Measurements from ENCODE around the gene SRP54. TPM values are rescaled to one million over a fixed set of nuclear protein-coding genes. Genes with fewer than 3 reads are reported as not detected.

Gene SRP54
- total and polyA plus RNA-seq, 2 of the 8 experiments (the other 6 are each of a cell fraction or from before 2014, with no cell fraction given): 19.7 to 60.0 TPM

DNA sequence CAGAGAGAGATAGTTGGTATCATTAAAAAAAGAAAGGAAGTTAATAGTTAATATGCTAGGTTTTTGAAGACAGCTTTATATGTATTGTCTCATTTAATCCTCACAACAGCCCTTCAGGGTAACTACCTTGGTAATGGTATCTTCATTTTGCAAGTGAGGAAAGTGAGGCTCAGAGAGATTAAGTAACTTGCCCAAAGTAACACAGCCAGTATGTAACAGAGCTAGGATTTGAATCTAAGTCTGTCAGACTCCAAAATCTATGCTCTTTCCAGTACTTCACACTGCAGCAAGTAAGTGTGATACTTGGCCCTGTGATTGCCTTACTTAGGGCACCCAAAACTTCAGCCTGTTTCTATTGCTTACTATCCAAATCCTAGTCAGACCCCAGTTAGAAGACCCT is 7.0 kb downstream of the SRP54 start:
- H3K23me2 ChIP-seq (ENCODE audit: low read depth, low read length): no peaks in the 10 kb centered on the region
- H3K27me3 ChIP-seq (replicated peaks in 1 of 4; ENCODE audit: control insufficient read depth in 3 of 4, extremely low read depth in 1 of 4, insufficient read depth in 3 of 4, low read length in 3 of 4): no peaks in the 10 kb centered on the region
- peaks cover 0 to 85% of the 10 kb centered on the region in 2 experiments; a peak in 2 of 4 replicates for H3K79me2 ChIP-seq (ENCODE audit: control insufficient read depth in 1 of 2, insufficient read depth in 2 of 2, low read length in 2 of 2)
- H3K14ac ChIP-seq (ENCODE audit: insufficient read length): no peak overlapping the region
- no peak overlapping the region for H2BK15ac ChIP-seq (ENCODE audit: low read length)
- ChIA-PET POLR2A (ENCODE audit: partially characterized antibody) (interaction anchor here (0.6 kb wide), 1 partner anchor 17 kb away, joined by 3 read pairs; no protein-coding TSS in a partner anchor), CTCF (ENCODE audit: partially characterized antibody) (interaction anchor here (0.8 to 1.3 kb wide), 2 partner anchors 12 to 87 kb away, joined by 5 to 6 read pairs; no protein-coding TSS in a partner anchor)
- no peak overlapping the region for H2BK20ac ChIP-seq (ENCODE audit: low read length)
- no peak overlapping the region for H3K4ac ChIP-seq (replicated peaks; ENCODE audit: insufficient read length, low read depth, low read length)
- no peak for FAIRE-seq
- no peak overlapping the region for H2BK12ac ChIP-seq (ENCODE audit: low read depth, low read length)
- no peaks in the 10 kb centered on the region for H3K4me1 ChIP-seq (replicated peaks in 1 of 4; ENCODE audit: control insufficient read depth in 3 of 4, insufficient read depth in 4 of 4, low read length in 3 of 4)
- H3K36me3 ChIP-seq (ENCODE audit: control insufficient read depth in 2 of 4, insufficient read depth in 4 of 4, low read length in 3 of 4): no peaks in the 10 kb centered on the region
- no peak overlapping the region for H4K91ac ChIP-seq (replicated peaks; ENCODE audit: insufficient read length, low read length)
- H3K18ac ChIP-seq (ENCODE audit: extremely low read depth, low read length): no peak overlapping the region
- H3K56ac ChIP-seq (replicated peaks; ENCODE audit: insufficient read length, low read depth, low read length): no peak overlapping the region
- H3K9me3 ChIP-seq (ENCODE audit: insufficient read depth in 2 of 2, low read depth in 1 of 2, low read length in 1 of 2): no peaks in the 10 kb centered on the region
- H4K8ac ChIP-seq (ENCODE audit: extremely low read depth, insufficient read depth, low read length): no peak overlapping the region
- peaks cover 0 to 3% of the 10 kb centered on the region in 2 experiments for H4K20me1 ChIP-seq (replicated peaks in 1 of 2; ENCODE audit: control insufficient read depth in 1 of 2, insufficient read depth in 2 of 2, low read length in 2 of 2)
- H3K27ac ChIP-seq (ENCODE audit: low read depth, low read length): no peak overlapping the region
- peaks cover 3% of the 10 kb centered on the region; the same call in 1 of the 2 replicates for H3K79me1 ChIP-seq (ENCODE audit: low read depth, low read length)
- H3K4me2 ChIP-seq (ENCODE audit: insufficient read depth in 1 of 2, low read depth in 2 of 2, low read length in 2 of 2): no peak overlapping the region
- no peak overlapping the region for H3K9ac ChIP-seq (replicated peaks in 1 of 4; ENCODE audit: extremely low read depth in 1 of 4, low read depth in 3 of 4, low read length in 3 of 4)
- no peak overlapping the region for H2AFZ ChIP-seq (ENCODE audit: low read length)
- H4K5ac ChIP-seq (ENCODE audit: insufficient read length, low read depth, low read length): no peak overlapping the region
- H2BK5ac ChIP-seq (ENCODE audit: low read depth, low read length): no peak overlapping the region
- H2AK5ac ChIP-seq (ENCODE audit: low read depth, low read length): no peak overlapping the region
- no peak for DNase-seq (ENCODE audit: low read depth in 1 of 2, low spot score in 2 of 2)
- H2BK120ac ChIP-seq (replicated peaks; ENCODE audit: low read depth, low read length): no peak overlapping the region
- no peak overlapping the region for H3K4me3 ChIP-seq (ENCODE audit: extremely low read depth in 1 of 4, insufficient read depth in 2 of 4, low read depth in 3 of 4, low read length in 4 of 4)
- TF ChIP-seq POLR2A (IDR thresholded peaks at IDR 0.05; ENCODE audit: control extremely low read depth in 1 of 2, low read depth in 2 of 2, low read length in 2 of 2): no peak
- no peak for TF ChIP-seq TAF7 (optimal IDR thresholded peaks at IDR 0.05; ENCODE audit: borderline replicate concordance, low read depth, low read length)
- TF ChIP-seq SP1 (IDR thresholded peaks at IDR 0.05; ENCODE audit: low read depth, low read length): no peak
- TF ChIP-seq CBX8 (IDR thresholded peaks at IDR 0.05; ENCODE audit: borderline replicate concordance, low read depth, low read length): no peak
- no peak overlapping the region for H3K23ac ChIP-seq (ENCODE audit: insufficient read length)

Data from H1 (cell line).